CD4-positive, alpha-beta T cell treated with Interleukin-21 for 1 hour (primary cell): ENCODE data around the gene NLGN3.

ENCODE experiments used
- DNase-seq: peaks from one replicate; pipeline ENCODE4 v3.0.0-alpha.2; 2020

Gene NLGN3

DNA sequence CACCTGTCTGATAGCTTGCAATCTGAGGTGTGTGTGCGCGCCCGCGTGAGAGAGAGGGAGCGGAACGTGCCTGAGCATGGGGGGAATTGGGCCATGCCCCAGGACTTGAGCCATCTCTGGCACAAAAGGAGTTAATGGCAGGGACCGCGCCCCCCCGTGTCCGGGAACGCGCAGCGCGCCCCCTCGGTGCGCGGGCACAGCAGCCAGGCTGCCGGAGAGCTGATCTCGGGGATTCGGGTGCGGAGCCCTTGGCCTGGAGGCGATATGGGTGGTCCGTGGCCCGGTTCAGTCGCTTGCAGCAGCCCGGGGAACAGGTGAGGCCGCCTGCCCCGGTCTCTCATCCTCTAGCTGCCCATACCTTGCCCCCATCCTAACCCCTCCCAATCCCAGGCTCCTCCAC, at the start of gene NLGN3:
NLGN3 (plus strand) TSS at position 191 of the 400 bp plus-strand sequence. CDS start 2,909 bp downstream, outside the sequence.
- DNase-seq = no peak

DNA sequence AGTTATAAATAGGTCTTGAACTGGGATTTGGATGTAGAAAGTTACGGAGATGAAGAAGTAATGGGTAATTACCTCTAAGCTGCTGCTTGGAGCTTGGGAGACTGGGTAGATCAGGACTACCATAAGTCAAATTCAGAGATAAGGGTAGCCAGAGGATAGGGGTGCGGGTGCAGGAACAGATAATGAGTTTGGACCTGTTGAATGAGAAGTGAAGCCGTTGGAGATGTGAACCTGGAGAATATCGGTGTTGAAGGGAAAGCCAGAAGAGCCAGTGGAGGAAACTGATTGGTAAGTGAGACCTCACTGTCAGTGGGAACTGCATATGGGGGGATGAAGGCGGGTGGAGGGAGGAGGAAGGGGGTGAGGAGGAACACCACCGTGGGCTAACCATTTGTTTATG, 49.6 kb upstream of the NLGN3 start:
- no peak for DNase-seq

GRCh38 chrX:71095555-71095980, 49.1 kb upstream of the NLGN3 start, which contains the start of gene FOXO4:
FOXO4 (plus strand) TSS chrX:71095851; CDS start chrX:71096529, 678 bp downstream.
- DNase-seq = peak; percentile 92

DNA sequence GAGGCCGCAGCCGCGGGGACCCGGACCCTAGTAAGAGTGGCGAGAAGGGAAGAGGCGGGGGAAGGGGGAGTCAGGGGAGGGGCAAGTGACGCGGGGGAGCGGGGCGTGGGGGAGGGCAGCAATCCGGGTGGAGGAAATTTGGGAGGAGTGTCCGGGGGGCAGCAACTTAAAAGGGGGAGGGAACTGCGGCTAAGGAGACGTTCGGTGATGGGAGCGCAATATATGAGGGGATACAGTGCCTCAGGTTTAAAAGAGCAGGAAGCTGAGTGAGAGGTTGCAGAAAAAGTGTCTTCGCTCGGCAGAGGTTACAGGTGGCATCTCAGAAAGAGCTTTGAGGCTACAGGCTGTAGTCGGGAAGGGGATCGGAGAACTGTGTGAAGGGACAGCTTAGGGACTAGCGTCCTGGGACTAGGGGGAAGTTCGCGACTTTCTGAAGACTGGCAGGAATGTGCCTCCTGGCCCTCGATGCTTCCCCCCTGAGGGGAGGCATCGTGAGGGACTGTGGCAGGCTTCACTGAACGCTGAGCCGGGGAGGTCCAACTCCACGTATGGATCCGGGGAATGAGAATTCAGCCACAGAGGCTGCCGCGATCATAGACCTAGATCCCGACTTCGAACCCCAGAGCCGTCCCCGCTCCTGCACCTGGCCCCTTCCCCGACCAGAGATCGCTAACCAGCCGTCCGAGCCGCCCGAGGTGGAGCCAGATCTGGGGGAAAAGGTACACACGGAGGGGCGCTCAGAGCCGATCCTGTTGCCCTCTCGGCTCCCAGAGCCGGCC, 48.5 kb upstream of the NLGN3 start:
- peak; percentile 82 for DNase-seq

GRCh38 chrX:71096760-71097032, 47.9 kb upstream of the NLGN3 start:
- DNase-seq = no peak

- DNase-seq = peak; percentile 83
Measured at GRCh38 chrX:71098302-71098701, 46.3 kb upstream of the NLGN3 start.

- DNase-seq = no peak
Measured at GRCh38 chrX:71098951-71099506, 45.6 kb upstream of the NLGN3 start.

DNA sequence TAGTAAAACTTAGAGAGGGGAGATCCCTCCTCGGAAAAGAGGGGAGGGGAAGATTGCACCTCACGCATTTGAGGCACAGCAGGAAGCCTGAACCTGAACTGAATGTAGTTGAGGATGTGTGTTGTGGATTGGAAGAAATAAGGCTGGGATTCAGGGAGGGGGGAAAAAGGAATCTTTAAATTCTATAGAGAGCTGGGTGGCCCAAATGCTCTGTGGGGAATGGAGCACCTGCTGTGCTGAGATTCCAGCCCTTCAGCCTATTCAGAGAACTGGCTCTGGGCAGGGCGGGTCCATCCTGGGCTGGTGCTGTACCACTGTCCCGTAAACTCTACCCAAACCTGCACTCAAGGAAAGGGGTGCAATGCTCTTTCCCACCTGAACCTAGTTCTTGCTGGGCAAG, 44.9 kb upstream of the NLGN3 start:
- no peak for DNase-seq

GRCh38 chrX:71100581-71101505, 43.8 kb upstream of the NLGN3 start:
- DNase-seq = no peak

DNA sequence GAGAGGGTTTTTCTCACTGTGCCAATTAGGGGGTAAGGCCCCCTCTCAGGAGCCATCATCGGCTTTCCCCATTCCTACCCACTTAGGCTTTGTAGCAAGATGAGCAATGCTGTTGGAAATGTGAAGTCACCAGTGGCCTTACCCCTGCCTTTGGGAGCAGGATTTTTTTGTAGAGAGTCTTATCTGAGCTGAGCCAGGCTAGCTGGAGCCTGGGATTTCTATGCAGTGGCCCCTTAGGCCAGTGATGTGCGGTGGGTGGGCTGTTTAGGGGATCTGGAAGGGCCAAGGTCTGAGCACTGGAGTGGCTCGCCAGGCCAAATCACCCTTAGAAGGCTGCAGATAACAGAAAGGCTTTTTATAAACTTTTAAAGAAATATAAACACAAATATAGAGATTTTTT, 42.3 kb upstream of the NLGN3 start:
- DNase-seq = no peak

DNA sequence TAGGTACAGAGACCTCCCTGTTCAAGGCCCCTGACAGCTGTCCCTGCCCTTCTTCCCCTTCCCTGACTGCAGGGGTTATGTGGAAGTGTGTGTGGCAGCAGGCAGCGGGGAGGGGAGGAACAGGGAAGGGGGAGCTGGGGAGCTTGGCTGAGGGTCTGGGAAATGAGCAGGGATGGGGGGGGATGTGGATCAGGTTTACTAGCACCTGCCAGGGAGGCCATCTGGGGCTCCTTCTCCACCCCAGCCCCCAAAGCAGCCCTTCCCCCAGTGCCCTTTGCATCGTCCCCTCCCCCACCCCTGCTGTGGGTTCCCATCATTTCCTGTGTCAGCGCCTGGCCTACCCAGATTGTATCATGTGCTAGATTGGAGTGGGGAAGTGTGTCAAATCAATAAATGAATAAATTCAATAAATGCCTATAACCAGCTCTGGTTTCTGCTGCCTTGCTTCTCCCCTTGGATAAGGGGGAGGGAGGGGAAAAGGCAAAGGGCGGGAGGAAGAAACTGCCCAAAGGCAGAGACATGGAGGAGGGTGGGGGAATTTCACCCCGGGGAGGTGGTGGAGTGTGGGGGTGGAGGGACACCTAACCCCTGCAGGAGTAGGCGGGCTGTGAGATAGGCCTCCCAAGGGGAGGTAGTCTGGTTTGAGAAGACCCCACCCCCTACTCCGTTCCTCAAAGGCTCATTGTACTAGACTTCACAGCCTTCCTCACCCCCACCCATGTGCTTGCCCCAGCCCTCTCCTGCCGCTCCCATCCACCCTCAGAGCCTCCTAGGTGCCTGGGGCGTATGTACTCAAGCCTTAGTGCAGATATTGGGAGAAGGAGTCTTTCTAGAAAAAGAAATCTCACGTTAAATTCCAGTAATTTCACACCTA, 41.3 kb upstream of the NLGN3 start:
- DNase-seq = peak; percentile 71

DNA sequence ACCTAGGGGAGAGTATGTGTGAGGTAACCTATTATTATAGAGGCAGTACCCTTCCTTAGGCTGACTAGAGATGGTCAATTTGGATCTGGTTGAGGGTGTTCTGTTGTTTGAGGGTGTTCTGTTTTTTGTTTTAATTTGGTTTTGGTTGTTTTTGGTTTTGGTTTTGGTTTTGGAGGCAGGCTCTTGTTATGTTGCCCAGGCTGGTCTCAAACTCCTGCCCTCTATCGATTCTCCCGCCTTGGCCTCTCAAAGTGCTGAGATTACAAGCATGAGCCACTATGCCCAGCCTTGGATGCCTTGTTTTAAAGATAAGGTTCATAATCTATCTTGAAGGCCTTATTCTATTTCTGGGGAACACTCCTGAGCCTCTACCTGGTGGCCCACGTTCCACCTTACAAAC, 39.0 kb upstream of the NLGN3 start:
- DNase-seq = peak; percentile 49

DNA sequence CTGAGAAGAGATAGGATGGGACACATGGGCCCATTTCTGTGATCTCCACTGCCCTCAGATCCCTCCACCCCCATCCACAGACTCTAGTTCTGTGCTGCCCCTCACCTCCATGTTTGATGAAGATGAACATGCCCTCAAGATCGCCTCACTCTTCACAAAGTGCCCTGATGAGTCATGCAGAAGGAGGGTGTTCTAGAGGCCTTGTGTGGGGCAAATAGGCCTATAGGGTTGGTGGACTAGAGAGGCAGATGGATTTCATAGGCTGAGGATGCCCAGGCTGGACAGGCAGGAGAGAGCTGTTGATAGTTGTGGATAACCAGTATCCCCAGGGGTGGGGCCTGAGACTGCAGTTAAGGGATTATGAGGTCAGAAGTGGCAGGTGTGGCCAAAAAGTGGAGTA, 38.2 kb upstream of the NLGN3 start, which contains the start of gene CXorf65:
CXorf65 (minus strand) TSS at position 314 of the 400 bp plus-strand sequence; CDS start at position 130, 184 bp downstream.
- DNase-seq = peak; percentile 54

- no peak for DNase-seq
Measured at GRCh38 chrX:71107245-71107644, 37.4 kb upstream of the NLGN3 start.

DNA sequence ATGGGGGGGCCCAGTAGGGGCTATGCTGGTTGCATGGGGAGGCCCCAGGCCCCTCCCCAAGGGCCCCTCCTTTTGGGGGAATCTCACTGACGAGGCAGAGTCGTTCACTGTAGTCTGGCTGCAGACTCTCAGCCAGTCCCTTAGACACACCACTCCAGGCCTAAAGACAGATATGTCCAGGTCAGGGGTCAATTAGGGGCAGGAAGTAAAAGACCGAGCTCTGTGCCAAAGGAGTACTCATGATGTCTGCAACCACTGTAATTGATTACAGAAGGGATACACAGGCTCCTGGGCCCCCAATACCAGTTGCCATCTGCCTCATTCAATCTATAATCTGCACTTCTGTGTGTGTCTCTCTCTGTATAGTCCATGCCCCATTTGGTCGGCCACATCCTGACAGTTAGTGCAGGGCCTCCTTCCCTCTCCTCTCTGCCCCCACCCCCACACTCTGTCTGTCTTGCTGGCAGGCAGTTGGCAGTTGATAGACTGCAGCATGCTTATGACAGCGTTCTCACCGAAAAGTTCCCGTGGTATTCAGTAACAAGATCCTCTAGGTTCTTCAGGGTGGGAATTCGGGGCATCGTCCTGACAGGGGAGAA, 36.8 kb upstream of the NLGN3 start:
- DNase-seq = peak; percentile 56

- DNase-seq = peak; percentile 42
Measured at GRCh38 chrX:71109051-71109450, 35.6 kb upstream of the NLGN3 start.

DNA sequence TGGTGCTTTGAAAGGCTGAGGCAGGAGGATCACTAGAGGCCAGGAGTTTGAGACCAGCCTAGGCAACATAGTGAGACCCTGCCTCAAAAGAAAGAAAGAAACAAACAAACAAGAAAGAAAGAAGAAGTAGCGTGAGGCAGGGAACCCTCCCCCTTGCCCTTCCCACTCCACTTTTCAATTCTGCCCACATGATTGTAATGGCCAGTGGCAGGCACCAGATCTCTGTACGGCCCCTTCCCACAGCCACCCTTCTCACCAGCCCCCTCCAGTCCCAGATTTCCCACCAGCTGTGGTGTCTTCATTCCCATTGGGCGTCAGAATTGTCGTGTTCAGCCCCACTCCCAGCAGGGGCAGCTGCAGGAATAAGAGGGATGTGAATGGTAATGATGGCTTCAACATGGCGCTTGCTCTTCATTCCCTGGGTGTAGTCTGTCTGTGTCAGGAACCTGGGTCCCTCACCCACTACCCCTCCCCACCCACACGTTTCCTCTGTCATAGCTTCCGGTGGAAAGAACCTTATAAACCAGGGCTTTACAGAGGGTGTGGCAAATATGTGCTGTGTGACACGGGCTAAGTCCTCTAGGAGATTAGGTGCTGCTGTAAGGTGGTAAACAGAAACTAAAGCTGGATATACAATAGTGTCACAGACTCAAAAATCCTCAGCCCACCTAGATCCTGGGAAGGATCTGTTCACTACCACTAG, 33.3 kb upstream of the NLGN3 start, which contains the start of gene IL2RG:
IL2RG (minus strand) TSS at position 437 of the 703 bp plus-strand sequence; CDS start at position 399, 38 bp downstream.
- peak; percentile 93 for DNase-seq

GRCh38 chrX:71111921-71112431, 32.7 kb upstream of the NLGN3 start:
- DNase-seq = peak; percentile 67

- DNase-seq = no peak
Measured at GRCh38 chrX:71117358-71117757, 27.3 kb upstream of the NLGN3 start.

- peak; percentile 86 for DNase-seq
Measured at GRCh38 chrX:71118032-71118984, 26.3 kb upstream of the NLGN3 start, which contains the start of gene MED12. MED12 (plus strand) TSS chrX:71118596; CDS start chrX:71118755, 159 bp downstream.
